Mesenchymal stem cell (in vitro differentiated cells and primary cell): ENCODE results near the gene LGALS7B.
"Not testable (repeated sequence)": the region's sequence is repeated elsewhere in the genome, so short reads cannot be mapped to it uniquely, and the experiment has no call there.

Experiments used
- DNase-seq: peaks from one replicate; pipeline ENCODE4 v3.0.0-alpha.2; 2013
- H2AFZ ChIP-seq: one replicate; pipeline ENCODE4 v1.6.1; 2013; ENCODE audit warnings: low read depth, mild to moderate bottlenecking, control low read depth, inconsistent platforms, low read length, moderate library complexity
- H2AK5ac ChIP-seq: 2 replicates; pipeline ENCODE4 v1.6.1; 2013; ENCODE audit warnings: low read length, moderate library complexity, mild to moderate bottlenecking, inconsistent platforms; ENCODE audit not compliant: severe bottlenecking
- H2BK120ac ChIP-seq: one replicate; pipeline ENCODE4 v1.6.1; 2013; ENCODE audit warnings: low read depth, mild to moderate bottlenecking, inconsistent platforms, low read length, moderate library complexity
- H2BK12ac ChIP-seq, 2 experiments: one replicate each; pipeline ENCODE4 v1.6.1; 2013; ENCODE audit warnings: inconsistent platforms in 2 of 2, low read length in 2 of 2, mild to moderate bottlenecking in 2 of 2, moderate library complexity in 2 of 2, control low read depth in 1 of 2
- H2BK15ac ChIP-seq: one replicate; pipeline ENCODE4 v1.6.1; 2013; ENCODE audit warnings: mild to moderate bottlenecking, low read depth, inconsistent platforms; ENCODE audit not compliant: poor library complexity, severe bottlenecking
- H2BK5ac ChIP-seq: 2 replicates; pipeline ENCODE4 v1.6.1; 2013; ENCODE audit warnings: low read depth, mild to moderate bottlenecking, low read length, control low read depth, inconsistent platforms; ENCODE audit not compliant: poor library complexity, severe bottlenecking
- H3K14ac ChIP-seq, 2 experiments: one replicate each; pipeline ENCODE4 v1.6.1; 2013; ENCODE audit warnings: inconsistent platforms in 2 of 2, low read length in 2 of 2, control low read depth in 1 of 2, mild to moderate bottlenecking in 1 of 2, moderate library complexity in 1 of 2
- H3K18ac ChIP-seq, 2 experiments: one replicate each; pipeline ENCODE4 v1.6.1; 2013; ENCODE audit warnings: inconsistent platforms in 2 of 2, low read length in 2 of 2, control low read depth in 1 of 2, low read depth in 1 of 2, mild to moderate bottlenecking in 1 of 2
- H3K23ac ChIP-seq, 2 experiments: one replicate each; pipeline ENCODE4 v1.6.1; 2013; ENCODE audit warnings: inconsistent platforms in 2 of 2, low read length in 2 of 2, mild to moderate bottlenecking in 2 of 2, moderate library complexity in 2 of 2, control low read depth in 1 of 2
- H3K27ac ChIP-seq: 2 replicates; pipeline ENCODE4 v1.5.1; 2013; ENCODE audit warnings: mild to moderate bottlenecking, moderate library complexity, low read length, control low read depth, inconsistent platforms; ENCODE audit not compliant: poor library complexity, severe bottlenecking
- H3K27me3 ChIP-seq, 2 experiments: 2 replicates each; pipeline versions ENCODE4 v1.6.1 to v1.7.0; 2013; ENCODE audit warnings: low read length in 2 of 2, mild to moderate bottlenecking in 2 of 2, moderate library complexity in 2 of 2, control low read depth in 1 of 2, inconsistent platforms in 1 of 2; ENCODE audit not compliant: control insufficient read depth in 1 of 2, insufficient read depth in 1 of 2
- H3K36me3 ChIP-seq, 2 experiments: 2 replicates each; pipeline versions ENCODE4 v1.6.1 to v1.7.0; 2013; ENCODE audit warnings: low read length in 2 of 2, control low read depth in 1 of 2, inconsistent platforms in 1 of 2, low read depth in 1 of 2, mild to moderate bottlenecking in 1 of 2; ENCODE audit not compliant: insufficient read depth in 2 of 2, control insufficient read depth in 1 of 2
- H3K4ac ChIP-seq, 2 experiments: one replicate each; pipeline ENCODE4 v1.6.1; 2013; ENCODE audit warnings: inconsistent platforms in 2 of 2, low read length in 2 of 2, mild to moderate bottlenecking in 2 of 2, moderate library complexity in 2 of 2, control low read depth in 1 of 2, low read depth in 1 of 2
- H3K4me1 ChIP-seq: 2 replicates; pipeline ENCODE4 v1.6.1; 2013; ENCODE audit warnings: low read depth, low read length, control low read depth; ENCODE audit not compliant: control insufficient read depth, insufficient read depth
- H3K4me2 ChIP-seq: 2 replicates; pipeline ENCODE4 v1.6.1; 2013; ENCODE audit warnings: low read length, mild to moderate bottlenecking, inconsistent platforms; ENCODE audit not compliant: poor library complexity, severe bottlenecking
- H3K4me3 ChIP-seq, 2 experiments: 2 replicates each; pipeline versions ENCODE4 v1.5.1 to v1.7.0; 2013; ENCODE audit warnings: low read length in 2 of 2, mild to moderate bottlenecking in 2 of 2, control low read depth in 1 of 2, low read depth in 1 of 2; ENCODE audit not compliant: insufficient read depth in 1 of 2
- H3K79me1 ChIP-seq: replicated peaks from 2 replicates; pipeline ENCODE4 v1.6.1; 2013; ENCODE audit warnings: mild to moderate bottlenecking, control low read depth, low read length, inconsistent platforms; ENCODE audit not compliant: poor library complexity, severe bottlenecking
- H3K9ac ChIP-seq: 2 replicates; pipeline ENCODE4 v1.7.0; 2013; ENCODE audit warnings: mild to moderate bottlenecking, low read length, moderate library complexity
- H3K9me3 ChIP-seq: 2 replicates; pipeline ENCODE4 v1.7.0; 2013; ENCODE audit warnings: mild to moderate bottlenecking, low read length; ENCODE audit not compliant: control insufficient read depth
- H4K8ac ChIP-seq: one replicate; pipeline ENCODE4 v1.6.1; 2013; ENCODE audit warnings: inconsistent platforms, mild to moderate bottlenecking, low read length, moderate library complexity
- H4K91ac ChIP-seq: one replicate; pipeline ENCODE4 v1.6.1; 2013; ENCODE audit warnings: mild to moderate bottlenecking, low read length, inconsistent platforms
- WGBS: methylation state at CpG from one replicate; pipeline ENCODE4 v1.1.7; 2013; ENCODE audit warnings: mixed read lengths; 5-methylcytosine and 5-hydroxymethylcytosine counted together

Gene LGALS7B

GRCh38 chr19:38754196-38754595 is 34.8 kb upstream of the LGALS7B start:
- H2BK5ac ChIP-seq, H3K9me3 ChIP-seq: not testable (repeated sequence)
- no CpG with 5 or more reads among the region's 2 CpGs for WGBS

GRCh38 chr19:38759590-38760003 is 29.4 kb upstream of the LGALS7B start:
- Histone ChIP-seq H3K27ac (no peak overlapping the region), H3K23ac (no peak overlapping the region), H3K4me1 (no peaks in the 10 kb centered on the region), H2AK5ac (no peak overlapping the region), H3K4ac (no peak overlapping the region), H2AFZ (no peak overlapping the region), H4K8ac (no peak overlapping the region), H2BK15ac (no peak overlapping the region), H3K36me3 (no peaks in the 10 kb centered on the region), H3K4me2 (no peak overlapping the region), H3K9me3 (no peaks in the 10 kb centered on the region), H4K91ac (no peak overlapping the region), H3K9ac (no peak overlapping the region), H2BK5ac (no peak overlapping the region), H3K79me1 (no peaks in the 10 kb centered on the region), H2BK12ac (no peak overlapping the region), H3K14ac (no peak overlapping the region), H3K27me3 (peaks cover 0 to 3% of the 10 kb centered on the region in 2 experiments), H3K4me3 (no peak overlapping the region), H3K18ac (no peak overlapping the region), H2BK120ac (no peak overlapping the region)
- WGBS, result 81% methylated on average over 10 of the region's 10 CpGs
- DNase-seq, result no peak

More at GRCh38 chr19:38754196-38754595, 34.8 kb upstream of the LGALS7B start:
- H3K27ac ChIP-seq, H2BK15ac ChIP-seq, H3K18ac ChIP-seq, H2BK120ac ChIP-seq, H4K8ac ChIP-seq, H3K9ac ChIP-seq, H2BK12ac ChIP-seq, H3K4me3 ChIP-seq, H2AFZ ChIP-seq, DNase-seq, H3K14ac ChIP-seq, H3K79me1 ChIP-seq, H3K4me2 ChIP-seq, H3K4ac ChIP-seq, H4K91ac ChIP-seq, H3K4me1 ChIP-seq, H3K27me3 ChIP-seq, H3K23ac ChIP-seq, H3K36me3 ChIP-seq, H2AK5ac ChIP-seq: not testable (repeated sequence)

- not testable (repeated sequence) for H3K4me1 ChIP-seq, H3K4me3 ChIP-seq, H2BK12ac ChIP-seq, H3K9me3 ChIP-seq, H3K18ac ChIP-seq, H4K8ac ChIP-seq, H3K23ac ChIP-seq, H2BK15ac ChIP-seq, H2BK5ac ChIP-seq, H3K36me3 ChIP-seq, H3K14ac ChIP-seq, H3K9ac ChIP-seq, H4K91ac ChIP-seq, H3K4ac ChIP-seq, H3K27me3 ChIP-seq, DNase-seq, H2AK5ac ChIP-seq, H2BK120ac ChIP-seq, H3K79me1 ChIP-seq, H2AFZ ChIP-seq, H3K27ac ChIP-seq, H3K4me2 ChIP-seq
- 80% methylated on average over 1 of the region's 6 CpGs for WGBS
These were observed 28.0 kb upstream of the LGALS7B start for GRCh38 chr19:38760805-38761517.

GRCh38 chr19:38761884-38762389 is 27.1 kb upstream of the LGALS7B start:
- not testable (repeated sequence) for H4K8ac ChIP-seq, H2BK5ac ChIP-seq, H3K4ac ChIP-seq, H3K9me3 ChIP-seq, H3K27ac ChIP-seq, H3K23ac ChIP-seq, H3K36me3 ChIP-seq, H3K79me1 ChIP-seq, H2BK15ac ChIP-seq, H3K4me3 ChIP-seq, H2BK12ac ChIP-seq, H4K91ac ChIP-seq, H2BK120ac ChIP-seq, H3K4me1 ChIP-seq, H3K4me2 ChIP-seq, H3K14ac ChIP-seq, H2AFZ ChIP-seq, H3K27me3 ChIP-seq, H3K9ac ChIP-seq, H2AK5ac ChIP-seq, DNase-seq, H3K18ac ChIP-seq
- WGBS, result 90% methylated on average over 9 of the region's 9 CpGs
